IMR-90 (cell line): ENCODE results near the gene TSPAN14.

ENCODE experiments used
- CTCF ChIP-seq: conservative IDR thresholded peaks from 2 replicates; pipeline ENCODE4 v1.5.1; 2012; ENCODE audit warnings: mild to moderate bottlenecking, low read depth, low read length, improper control_type of control experiment
- MAZ ChIP-seq: IDR thresholded peaks from 2 replicates; pipeline ENCODE4 v1.6.1; 2012; ENCODE audit warnings: low read depth, mild to moderate bottlenecking, low read length, improper control_type of control experiment, moderate library complexity, borderline replicate concordance
- POLR2A ChIP-seq: IDR thresholded peaks from 2 replicates; pipeline ENCODE4 v1.6.1; 2012; ENCODE audit warnings: mild to moderate bottlenecking, low read depth, low read length
- RAD21 ChIP-seq: IDR thresholded peaks from 2 replicates; pipeline ENCODE4 v1.6.1; 2012; ENCODE audit warnings: low read length, improper control_type of control experiment
- RFX5 ChIP-seq: IDR thresholded peaks from 2 replicates; pipeline ENCODE4 v1.8.0; 2012; ENCODE audit warnings: low read depth, mild to moderate bottlenecking, low read length, moderate library complexity

DNA sequence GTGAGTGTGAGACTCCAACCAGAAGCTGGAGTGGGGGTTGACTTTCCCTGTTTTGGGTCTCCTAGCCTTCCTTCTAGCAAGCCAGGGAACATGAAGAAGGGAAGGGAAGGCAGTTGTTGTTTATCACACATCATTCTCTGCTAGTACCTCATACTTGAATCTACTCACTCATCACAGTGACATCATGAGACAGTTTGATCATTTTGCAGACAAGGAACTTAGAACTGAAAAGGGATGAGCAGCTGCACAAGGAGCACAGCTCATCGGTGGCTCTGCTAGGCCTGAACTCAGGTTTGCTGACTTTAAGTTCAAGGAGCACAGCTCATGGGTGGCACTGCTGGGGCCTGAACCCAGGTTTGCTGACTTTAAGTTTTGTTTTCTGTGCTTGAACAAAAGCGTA lies 26.6 kb upstream of the TSPAN14 start:
- TF ChIP-seq CTCF (no peak), RFX5 (no peak), RAD21 (no peak), POLR2A (no peak), MAZ (no peak)
